Hypothalamus (tissue), 51 donors: ENCODE data around the gene NCKAP1.
"Not testable (repeated sequence)": the region's sequence is repeated elsewhere in the genome, so short reads cannot be mapped to it uniquely, and the experiment has no call there.

Experiments
- DNase-seq, 51 donors: peaks; one replicate each; lab custom pipeline; 2025; lab: John Stamatoyannopoulos, UW

NCKAP1 gene

GRCh38 chr2:183011743-183012142 is 26.5 kb downstream of the NCKAP1 start:
- DNase-seq: no peak

- no peak for DNase-seq
Measured at GRCh38 chr2:183010112-183010511, 28.1 kb downstream of the NCKAP1 start.

DNA sequence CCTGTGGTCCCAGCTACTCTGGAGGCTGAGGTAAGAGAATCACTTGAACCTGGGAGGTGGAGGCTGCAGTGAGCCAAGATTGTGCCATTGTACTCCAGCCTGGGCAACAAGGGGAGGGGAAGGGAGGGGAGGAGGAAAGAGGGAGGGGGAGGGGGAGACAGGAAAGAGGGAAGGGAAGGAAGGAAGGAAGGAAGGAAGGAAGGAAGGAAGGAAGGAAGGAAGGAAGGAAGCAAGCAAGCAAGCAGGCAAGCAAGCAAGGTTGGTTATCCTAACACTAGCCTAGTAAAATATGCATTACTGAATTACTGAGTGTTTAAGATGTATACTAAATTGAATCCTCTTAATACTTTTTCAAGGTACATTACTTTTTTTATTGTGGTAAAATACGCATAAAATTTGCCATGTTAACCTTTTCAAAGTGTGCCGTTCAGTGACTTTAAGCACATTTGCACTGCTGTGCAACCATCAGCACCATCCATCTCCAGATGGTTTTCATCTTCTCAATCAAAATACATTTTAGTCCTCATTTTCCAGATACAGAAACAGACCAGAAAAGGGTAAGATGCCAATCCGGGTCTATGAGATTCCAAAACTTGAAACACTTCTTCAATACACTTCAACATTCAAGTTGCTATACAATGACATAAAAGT is 28.9 kb downstream of the NCKAP1 start:
- DNase-seq: no peak

DNA sequence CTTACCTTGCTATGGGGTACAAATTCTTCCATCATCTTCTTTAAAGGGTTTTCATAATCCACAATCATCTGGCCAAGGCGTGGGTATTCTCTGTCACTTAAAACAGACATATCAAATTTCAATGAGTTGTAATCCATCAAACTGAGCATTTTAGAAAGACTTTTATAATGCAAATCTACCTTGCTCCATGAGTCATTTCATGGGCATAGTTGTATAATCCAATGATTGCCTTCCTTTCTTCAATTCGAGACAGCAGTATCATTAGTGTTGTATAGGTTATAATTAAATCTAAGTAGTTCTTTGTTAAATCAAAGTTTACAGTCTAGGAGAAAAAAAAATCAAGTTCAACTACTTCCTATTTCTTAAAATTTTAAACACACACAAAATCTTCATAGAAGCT is 36.3 kb downstream of the NCKAP1 start:
- DNase-seq: no peak

- no peak for DNase-seq
Measured at GRCh38 chr2:183000846-183001245, 37.4 kb downstream of the NCKAP1 start.

DNA sequence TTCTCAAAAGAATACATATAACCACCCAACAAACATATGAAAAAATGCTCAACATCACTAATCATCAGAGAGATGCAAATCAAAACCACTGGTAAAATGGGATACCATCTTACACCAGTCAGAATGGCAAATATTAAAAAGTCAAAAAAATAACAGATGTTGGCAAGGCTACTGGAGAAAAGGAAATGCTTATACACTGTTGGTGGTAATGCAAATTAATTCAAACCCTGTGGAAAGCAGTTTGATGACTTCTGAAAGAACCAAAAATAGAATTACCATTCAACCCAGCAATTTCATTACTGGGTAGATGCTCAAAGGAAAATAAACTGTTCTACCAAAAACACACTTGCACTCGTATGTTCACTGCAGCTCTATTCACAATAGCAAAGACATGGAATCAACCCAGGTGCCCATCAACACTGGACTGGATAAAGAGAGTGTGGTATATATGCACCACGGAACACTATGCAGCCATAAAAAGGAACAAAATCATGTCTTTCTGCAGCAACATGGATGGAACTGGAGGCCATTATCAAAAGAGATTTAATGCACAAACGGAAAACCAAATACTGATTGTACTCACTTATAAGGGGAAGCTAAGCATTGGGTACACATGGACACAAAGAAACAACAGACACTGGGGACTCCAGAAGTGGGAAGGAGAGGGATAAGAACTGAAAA is 38.8 kb downstream of the NCKAP1 start:
- no peak for DNase-seq

DNA sequence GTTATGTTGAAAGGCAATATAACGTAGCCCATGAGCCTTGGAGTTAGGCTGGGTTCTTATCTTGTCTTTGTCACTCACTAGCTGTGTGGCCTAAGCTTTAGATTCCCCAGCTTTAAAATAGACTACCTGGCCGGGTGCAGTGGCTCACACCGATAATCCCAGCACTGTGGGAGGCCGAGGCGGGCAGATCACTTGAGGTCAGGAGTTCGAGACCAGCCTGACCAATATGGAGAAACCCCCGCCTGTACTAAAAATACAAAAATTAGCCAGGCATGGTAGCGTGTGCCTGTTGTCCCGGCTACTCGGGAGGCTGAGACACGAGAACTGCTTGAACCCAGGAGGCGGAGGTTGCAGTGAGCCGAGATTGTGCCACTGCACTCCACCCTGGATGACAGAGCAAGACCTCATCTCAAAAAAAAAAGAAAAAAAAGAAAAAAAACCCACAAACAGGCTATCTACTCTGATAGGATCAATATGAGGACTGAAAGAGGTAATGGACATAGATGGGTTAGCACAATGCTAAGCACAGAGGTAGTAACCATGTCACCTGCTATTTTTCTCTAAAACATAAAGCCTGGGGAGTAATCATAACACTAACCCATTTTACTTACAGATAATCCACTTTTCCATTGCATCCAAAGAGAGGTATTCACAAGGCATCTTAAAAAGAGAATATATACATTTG is 43.9 kb downstream of the NCKAP1 start:
- no peak for DNase-seq

GRCh38 chr2:182982941-182983340 is 55.3 kb downstream of the NCKAP1 start:
- DNase-seq: no peak

DNA sequence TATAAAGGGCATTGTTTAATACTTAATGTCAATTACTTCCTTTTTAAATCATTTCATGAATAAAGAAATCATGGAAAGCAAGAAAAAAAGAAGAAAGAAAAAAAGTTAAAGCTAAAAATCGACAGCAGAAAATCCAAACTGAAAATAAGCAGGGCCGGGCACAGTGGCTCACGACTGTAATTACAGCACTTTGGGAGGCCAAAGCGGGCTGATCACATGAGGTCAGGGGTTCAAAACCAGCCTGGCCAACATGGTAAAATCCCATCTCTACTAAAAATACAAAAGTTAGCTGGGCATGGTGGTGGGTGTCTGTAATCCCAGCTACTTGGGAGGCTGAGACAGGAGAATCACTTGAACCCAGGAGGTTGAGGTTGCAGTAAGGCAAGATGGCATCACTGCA is 56.8 kb downstream of the NCKAP1 start:
- DNase-seq: not testable (repeated sequence)

- no peak for DNase-seq
Measured at GRCh38 chr2:182980652-182981051, 57.6 kb downstream of the NCKAP1 start.

- DNase-seq: no peak
Measured at GRCh38 chr2:182980115-182980514, 58.1 kb downstream of the NCKAP1 start.

DNA sequence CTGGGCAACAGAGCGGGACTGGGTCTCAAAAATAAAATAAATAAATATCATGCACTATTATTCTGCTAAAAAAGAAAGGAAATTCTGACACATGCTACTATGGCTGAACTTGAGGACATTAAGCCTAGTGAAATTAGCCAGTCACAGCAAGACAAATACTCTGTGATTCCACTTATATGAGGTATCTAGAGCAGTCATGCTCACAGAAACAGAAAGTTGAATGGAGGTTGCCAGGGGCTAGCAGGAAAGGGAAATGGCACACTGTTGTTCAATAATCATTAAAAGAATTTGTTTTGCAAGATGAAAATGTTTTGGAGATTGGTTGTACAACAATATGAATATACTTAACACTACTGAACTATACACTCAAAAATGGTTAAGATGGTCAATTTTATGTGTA is 60.8 kb downstream of the NCKAP1 start:
- DNase-seq: no peak

GRCh38 chr2:182973441-182974352 is 64.6 kb downstream of the NCKAP1 start:
- DNase-seq: no peak

GRCh38 chr2:182972548-182972942 is 65.7 kb downstream of the NCKAP1 start:
- no peak for DNase-seq

DNA sequence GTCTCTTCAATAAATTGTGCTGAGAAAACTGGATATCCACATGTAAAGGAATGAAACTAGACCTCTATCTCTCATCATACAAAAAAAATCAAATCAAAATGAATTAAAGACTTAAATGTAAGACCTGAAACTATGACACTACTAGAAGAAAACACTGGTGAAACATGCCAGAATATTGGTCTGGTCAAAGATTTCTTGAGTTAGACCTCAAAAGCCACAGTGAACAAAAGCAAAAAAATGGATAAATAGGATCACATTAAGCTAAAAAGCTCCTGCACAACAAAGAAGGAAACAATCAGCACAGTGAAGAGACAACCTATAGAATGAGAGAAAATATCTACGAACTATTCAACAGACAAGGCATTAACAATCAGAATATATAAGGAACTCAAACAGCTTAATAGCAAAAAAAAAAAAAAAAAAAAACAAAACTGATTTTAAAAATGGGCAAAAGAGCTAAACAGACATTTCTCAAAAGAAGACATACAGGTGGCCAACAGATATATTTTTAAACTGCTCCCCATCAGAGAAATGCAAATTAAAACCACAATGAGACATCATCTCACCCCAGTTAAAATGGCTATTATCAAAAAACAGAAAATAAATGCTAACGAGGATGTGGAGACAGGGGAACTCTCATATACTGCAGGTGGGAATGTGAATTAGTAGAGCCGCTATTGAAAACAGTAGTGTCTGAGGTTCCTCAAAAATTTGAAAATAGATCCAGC is 66.3 kb downstream of the NCKAP1 start:
- DNase-seq: no peak

- DNase-seq: no peak
Measured at GRCh38 chr2:182970486-182970885, 67.8 kb downstream of the NCKAP1 start.

DNA sequence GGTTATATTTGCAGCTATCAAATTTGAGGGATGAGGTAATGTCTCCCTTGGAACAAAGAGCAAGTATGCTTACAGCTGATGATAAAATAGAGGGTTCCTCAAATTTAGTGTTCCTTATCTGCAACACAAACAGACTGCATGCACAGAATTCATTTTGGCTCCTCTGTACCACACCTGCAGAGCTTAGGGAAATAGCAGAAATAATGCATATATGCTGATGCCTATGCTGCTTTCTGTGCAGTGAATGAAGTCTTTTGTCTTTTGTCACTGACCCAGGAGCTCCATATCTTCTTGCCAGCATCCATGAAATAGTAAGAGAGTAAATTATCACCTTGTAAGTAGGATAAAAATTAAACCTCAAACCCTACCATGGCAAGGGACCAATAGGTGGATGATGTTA is 69.8 kb downstream of the NCKAP1 start:
- DNase-seq: no peak

- DNase-seq: not testable (repeated sequence)
Measured at GRCh38 chr2:182966356-182966755, 71.9 kb downstream of the NCKAP1 start.

- DNase-seq: no peak
Measured at GRCh38 chr2:182962641-182963040, 75.6 kb downstream of the NCKAP1 start.

DNA sequence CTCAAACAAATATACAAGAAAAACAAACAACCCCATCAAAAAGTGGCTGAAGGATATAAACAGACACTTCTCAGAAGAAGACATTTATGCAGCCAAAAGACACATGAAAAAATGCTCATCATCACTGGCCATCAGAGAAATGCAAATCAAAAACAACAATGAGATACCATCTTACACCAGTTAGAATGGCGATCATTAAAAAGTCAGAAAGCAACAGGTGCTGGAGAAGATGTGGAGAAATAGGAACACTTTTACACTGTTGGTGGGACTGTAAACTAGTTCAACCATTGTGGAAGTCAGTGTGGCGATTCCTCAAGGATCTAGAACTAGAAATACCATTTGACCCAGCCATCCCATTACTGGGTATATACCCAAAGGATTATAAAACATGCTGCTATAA is 77.4 kb downstream of the NCKAP1 start:
- not testable (repeated sequence) for DNase-seq
